ENCODE results near the gene ZNF785. TPM values are rescaled to one million over a fixed set of nuclear protein-coding genes. Genes with fewer than 3 reads are reported as not detected.
"Not testable (repeated sequence)": the region's sequence is repeated elsewhere in the genome, so short reads cannot be mapped to it uniquely, and the experiment has no call there.

The ZNF785 gene
- total RNA-seq, 2 experiments from 2014 or later = 14.0 to 15.0 TPM

DNA sequence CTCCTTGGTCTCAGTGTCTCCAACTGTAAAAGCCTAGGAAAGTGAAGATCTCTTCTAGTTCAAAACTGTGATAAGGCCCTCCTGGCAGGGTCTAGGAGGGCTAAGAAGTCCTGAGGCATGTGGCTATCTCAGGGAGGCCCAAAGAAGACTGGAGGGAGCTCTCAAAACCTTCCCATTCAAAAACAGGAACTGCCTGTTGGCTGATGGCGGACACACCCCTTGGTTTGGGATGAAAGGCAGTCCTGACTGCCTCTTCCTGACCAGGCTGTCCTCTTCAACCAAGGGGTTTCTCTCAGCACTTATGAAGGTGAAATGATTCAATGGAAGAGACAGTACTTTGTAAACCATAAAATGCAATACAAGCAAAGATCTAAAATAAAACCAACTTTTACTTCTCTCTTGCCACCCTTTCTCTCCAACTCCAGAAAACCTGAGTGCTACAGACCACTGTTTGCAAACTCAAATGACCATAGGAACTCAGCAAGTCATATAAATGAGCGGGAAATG lies 32.1 kb downstream of the ZNF785 start:
- Mint-ChIP-seq H3K4me1 (ENCODE audit: low read depth) (peaks cover 57% of the 10 kb centered on the region), H3K27ac (peak overlapping the region; percentile 96), H3K27me3 (no peaks in the 10 kb centered on the region), H3K4me3 (no peak overlapping the region), H3K36me3 (peaks cover 31% of the 10 kb centered on the region), H3K9me3 (no peaks in the 10 kb centered on the region)
- intact Hi-C loops (cut with micrococcal nuclease) = loop anchor here (5.0 kb wide), 1 partner anchor 81 kb away; the partner anchor contains the start of gene ITGAL
- CTCF ChIA-PET = no interaction called here
- no peak for DNase-seq
- POLR2A ChIA-PET = interaction anchor here (0.6 kb wide), 1 partner anchor 83 kb away, joined by 3 read pairs; no protein-coding TSS in a partner anchor

DNA sequence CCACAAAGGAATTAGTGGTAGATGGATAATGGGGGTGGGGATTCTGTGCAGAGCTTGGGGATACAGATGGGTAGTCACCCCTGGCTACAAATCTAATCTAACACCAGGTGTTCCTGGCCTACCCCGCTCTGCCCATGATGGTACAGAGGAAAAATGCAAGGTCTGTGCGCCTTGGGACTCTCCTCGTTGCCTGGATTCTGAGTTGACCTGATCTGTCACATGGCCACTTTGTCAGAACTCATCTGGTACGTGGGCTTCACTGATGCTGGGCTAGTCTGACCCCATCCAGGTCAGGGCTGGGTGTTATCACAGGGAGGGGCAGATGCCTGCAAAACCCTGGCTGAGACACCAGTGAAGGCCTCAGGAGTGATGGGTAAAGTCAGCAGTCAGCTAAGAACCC lies 32.5 kb downstream of the ZNF785 start:
- H3K27me3 Mint-ChIP-seq = no peaks in the 10 kb centered on the region
- ChIA-PET POLR2A (interaction anchor here (2.1 kb wide), 1 partner anchor 15 kb away, joined by 17 read pairs; no protein-coding TSS in a partner anchor), CTCF (interaction anchor here (0.6 to 3.1 kb wide), 2 partner anchors 18 to 135 kb away, joined by 4 to 30 read pairs; partner anchors contain the start of gene ZNF747)
- intact Hi-C loops (cut with micrococcal nuclease) = loop anchor here (5.0 kb wide), 1 partner anchor 81 kb away; the partner anchor contains the start of gene ITGAL
- peaks cover 31% of the 10 kb centered on the region for H3K36me3 Mint-ChIP-seq
- no peak overlapping the region for H3K4me3 Mint-ChIP-seq
- peaks cover 57% of the 10 kb centered on the region for H3K4me1 Mint-ChIP-seq (ENCODE audit: low read depth)
- peak overlapping the region; percentile 96 for H3K27ac Mint-ChIP-seq
- H3K9me3 Mint-ChIP-seq = no peaks in the 10 kb centered on the region
- DNase-seq = no peak

GRCh38 chr16:30551781-30552180 lies 33.7 kb downstream of the ZNF785 start:
- ChIA-PET POLR2A (interaction anchor here (0.6 to 2.1 kb wide), 8 partner anchors 16 to 96 kb away, joined by 3 to 23 read pairs (median 5); partner anchors contain the start of genes ZNF688 and ZNF747), CTCF (interaction anchor here (0.6 to 3.1 kb wide), 8 partner anchors 15 to 80 kb away, joined by 3 to 30 read pairs (median 4); partner anchors contain the start of genes ITGAL, ZNF688 and ZNF747)
- Mint-ChIP-seq H3K36me3 (peaks cover 31% of the 10 kb centered on the region), H3K4me3 (peak overlapping the region; percentile 58), H3K27ac (peak overlapping the region; percentile 96), H3K9me3 (no peaks in the 10 kb centered on the region), H3K27me3 (no peaks in the 10 kb centered on the region), H3K4me1 (ENCODE audit: low read depth) (peaks cover 57% of the 10 kb centered on the region)
- peak; percentile 79 for DNase-seq
- intact Hi-C loops (cut with micrococcal nuclease) = loop anchor here (1.0 to 5.0 kb wide), 4 partner anchors 16 to 79 kb away; partner anchors contain the start of gene ITGAL

DNA sequence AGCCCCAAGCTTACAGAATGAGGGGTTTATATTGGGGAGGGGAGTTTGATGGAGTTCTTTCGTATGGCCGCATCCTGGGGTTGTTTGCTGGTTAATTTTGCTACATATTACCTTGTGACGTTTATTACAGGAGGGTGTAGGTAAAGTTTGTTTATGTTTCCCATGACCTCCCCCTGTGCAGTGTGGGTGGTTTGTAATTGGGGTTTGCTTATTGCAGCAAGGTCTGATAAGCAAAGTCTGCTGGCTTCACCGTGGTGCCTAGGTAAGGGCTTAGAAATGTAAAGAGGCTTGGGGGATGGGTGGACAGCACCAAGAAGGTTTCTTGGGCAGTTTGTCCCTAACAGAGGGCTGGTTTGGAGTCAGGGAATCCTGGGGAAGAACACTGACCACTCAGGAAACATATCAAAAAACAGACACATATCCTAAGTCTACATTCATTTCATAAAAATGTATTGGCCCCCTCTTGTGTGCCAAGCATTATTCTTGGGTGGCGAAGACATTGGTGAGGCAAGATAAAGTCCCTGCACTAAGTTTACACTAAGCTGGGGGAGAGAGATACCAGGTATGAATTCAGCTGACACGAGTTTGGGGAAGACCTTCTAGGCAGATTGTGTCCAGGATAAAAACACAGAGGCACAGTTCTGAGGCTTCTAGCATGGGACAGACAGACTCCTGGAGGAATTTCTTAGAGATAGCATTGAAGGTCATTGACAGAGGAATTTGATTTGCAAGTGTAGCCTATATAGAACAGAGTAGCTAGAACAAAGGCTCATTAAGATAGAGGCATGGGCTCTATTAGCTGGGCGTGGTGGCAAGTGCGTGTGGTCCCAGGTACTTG lies 36.9 kb downstream of the ZNF785 start:
- Mint-ChIP-seq H3K9me3 (no peaks in the 10 kb centered on the region), H3K4me1 (ENCODE audit: low read depth) (peaks cover 39% of the 10 kb centered on the region), H3K4me3 (no peak overlapping the region), H3K27ac (no peak overlapping the region), H3K27me3 (no peaks in the 10 kb centered on the region), H3K36me3 (peaks cover 10% of the 10 kb centered on the region)
- no peak for DNase-seq
- ChIA-PET POLR2A (interaction anchor here (0.7 to 2.1 kb wide), 3 partner anchors 10 to 195 kb away, joined by 4 to 10 read pairs (median 4); partner anchors contain the start of genes ZNF747 and ZNF764), CTCF (interaction anchor here (1.3 kb wide), 2 partner anchors 13 to 21 kb away, joined by 3 to 7 read pairs; partner anchors contain the start of gene ZNF747)
- intact Hi-C loops (cut with micrococcal nuclease) = no loop called here

GRCh38 chr16:30546115-30546514 lies 39.4 kb downstream of the ZNF785 start:
- Mint-ChIP-seq H3K36me3 (no peaks in the 10 kb centered on the region), H3K9me3 (no peaks in the 10 kb centered on the region), H3K4me1 (ENCODE audit: low read depth) (peaks cover 16% of the 10 kb centered on the region), H3K27ac (no peak overlapping the region), H3K27me3 (no peaks in the 10 kb centered on the region), H3K4me3 (no peak overlapping the region)
- intact Hi-C loops (cut with micrococcal nuclease) = no loop called here
- ChIA-PET POLR2A (interaction anchor here (1.4 kb wide), 1 partner anchor 10 kb away, joined by 7 read pairs; no protein-coding TSS in a partner anchor), CTCF (no interaction called here)
- DNase-seq = no peak

DNA sequence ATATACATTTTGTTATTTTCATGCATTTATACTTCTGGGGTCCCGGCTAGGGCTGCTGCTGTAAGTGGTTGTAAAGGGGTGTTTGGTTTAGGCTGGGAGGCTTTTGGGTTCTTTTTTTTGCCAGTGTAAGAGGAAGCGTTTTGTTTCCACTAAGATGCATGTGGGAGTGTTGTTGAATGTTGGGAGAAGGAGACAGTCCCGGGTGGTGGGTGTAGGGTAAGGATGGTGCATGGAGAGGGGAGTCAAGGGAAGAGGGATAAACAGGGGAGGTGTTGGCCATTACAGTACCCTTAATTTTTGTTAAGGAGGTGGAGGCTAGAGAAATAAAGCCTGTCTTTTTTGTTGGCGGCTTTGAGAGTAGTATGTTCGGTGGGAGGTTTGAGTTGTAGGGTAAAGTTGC lies 42.4 kb downstream of the ZNF785 start:
- Mint-ChIP-seq H3K4me3 (no peak overlapping the region), H3K27ac (no peak overlapping the region), H3K36me3 (peaks cover 6% of the 10 kb centered on the region), H3K9me3 (no peaks in the 10 kb centered on the region), H3K4me1 (ENCODE audit: low read depth) (peaks cover 2% of the 10 kb centered on the region), H3K27me3 (no peaks in the 10 kb centered on the region)
- intact Hi-C loops (cut with micrococcal nuclease) = no loop called here
- POLR2A ChIA-PET = no interaction called here
- CTCF ChIA-PET = interaction anchor here (2.4 kb wide), 1 partner anchor 55 kb away, joined by 5 read pairs; no protein-coding TSS in a partner anchor
- no peak for DNase-seq

- intact Hi-C loops (cut with micrococcal nuclease) = no loop called here
- POLR2A ChIA-PET = interaction anchor here (0.6 kb wide), 1 partner anchor 16 kb away, joined by 3 read pairs; no protein-coding TSS in a partner anchor
- Mint-ChIP-seq H3K27ac (no peak overlapping the region), H3K9me3 (no peaks in the 10 kb centered on the region), H3K27me3 (no peaks in the 10 kb centered on the region), H3K4me1 (ENCODE audit: low read depth) (peaks cover 13% of the 10 kb centered on the region), H3K4me3 (no peak overlapping the region), H3K36me3 (peaks cover 17% of the 10 kb centered on the region)
- DNase-seq = no peak
- CTCF ChIA-PET = interaction anchor here (0.7 to 2.4 kb wide), 2 partner anchors 57 to 117 kb away, joined by 4 to 5 read pairs; no protein-coding TSS in a partner anchor
Measured at GRCh38 chr16:30541502-30542329, 43.8 kb downstream of the ZNF785 start.

- CTCF ChIA-PET = interaction anchor here (0.7 kb wide), 1 partner anchor 118 kb away, joined by 4 read pairs; no protein-coding TSS in a partner anchor
- intact Hi-C loops (cut with micrococcal nuclease); H3K27me3 Mint-ChIP-seq; H3K4me3 Mint-ChIP-seq; DNase-seq; H3K27ac Mint-ChIP-seq; H3K9me3 Mint-ChIP-seq: not testable (repeated sequence)
- peaks cover 19% of the 10 kb centered on the region for H3K4me1 Mint-ChIP-seq (ENCODE audit: low read depth)
- peaks cover 21% of the 10 kb centered on the region for H3K36me3 Mint-ChIP-seq
- POLR2A ChIA-PET = interaction anchor here (0.6 to 0.7 kb wide), 2 partner anchors 16 to 18 kb away, joined by 3 read pairs; no protein-coding TSS in a partner anchor
Measured at GRCh38 chr16:30540916-30541464, 44.5 kb downstream of the ZNF785 start.

GRCh38 chr16:30539986-30540526 lies 45.4 kb downstream of the ZNF785 start:
- H3K27ac Mint-ChIP-seq, CTCF ChIA-PET, DNase-seq, H3K27me3 Mint-ChIP-seq, H3K9me3 Mint-ChIP-seq, H3K4me3 Mint-ChIP-seq: not testable (repeated sequence)
- intact Hi-C loops (cut with micrococcal nuclease) = loop anchor here (5.0 kb wide), 2 partner anchors 72 to 108 kb away; partner anchors contain the start of genes DCTPP1 and ZNF689
- Mint-ChIP-seq H3K36me3 (peaks cover 24% of the 10 kb centered on the region), H3K4me1 (ENCODE audit: low read depth) (peaks cover 20% of the 10 kb centered on the region)
- POLR2A ChIA-PET = interaction anchor here (0.7 kb wide), 2 partner anchors 19 to 60 kb away, joined by 3 read pairs; no protein-coding TSS in a partner anchor

DNA sequence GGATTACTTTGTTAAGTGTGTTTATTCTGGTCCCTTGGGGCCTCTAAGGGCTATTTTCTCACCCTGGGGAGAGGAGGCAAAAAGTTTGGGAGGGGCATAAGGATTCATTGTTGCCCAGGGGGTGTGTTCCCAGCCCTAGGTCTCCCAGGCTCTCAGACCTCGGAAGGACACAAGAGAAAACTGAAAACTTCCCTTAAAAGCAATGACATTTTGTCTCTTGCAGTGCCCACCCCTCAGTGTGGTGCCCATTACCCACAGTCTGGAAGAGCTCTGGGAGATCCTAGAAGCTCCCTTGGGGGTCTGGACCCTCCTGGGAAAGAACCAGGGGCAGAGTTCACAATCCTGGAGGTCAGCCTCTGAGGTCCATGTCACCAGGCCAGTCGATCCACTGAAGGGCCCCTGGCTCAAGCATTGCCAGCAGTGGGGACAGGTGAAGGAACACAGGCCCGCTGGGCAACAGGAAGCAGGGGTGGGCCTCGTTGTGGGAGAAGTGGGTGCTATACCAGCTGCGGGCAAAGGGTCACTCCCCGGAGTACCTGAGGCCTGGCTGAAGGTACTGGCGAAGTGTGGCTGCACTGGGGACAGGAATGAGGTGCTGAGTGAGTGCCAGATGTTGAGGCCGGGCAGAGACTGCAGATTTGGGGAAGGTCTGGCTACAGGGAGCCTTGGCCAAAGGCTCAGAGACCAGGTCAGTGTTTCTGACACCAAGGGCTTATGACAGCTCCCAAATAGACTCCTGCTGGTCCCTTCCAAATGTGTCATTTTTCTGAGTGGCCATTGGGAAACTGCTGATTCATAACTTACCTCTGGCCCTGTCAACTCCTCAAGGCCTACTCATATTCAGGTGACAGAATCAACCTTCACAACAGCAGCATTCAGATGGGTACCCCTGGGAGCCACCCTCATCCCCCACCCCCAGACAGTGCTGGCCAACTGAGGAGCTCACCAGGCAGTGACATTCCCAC lies 46.2 kb downstream of the ZNF785 start:
- H3K36me3 Mint-ChIP-seq = peaks cover 28% of the 10 kb centered on the region
- H3K27ac Mint-ChIP-seq = no peak overlapping the region
- no peak for DNase-seq
- H3K4me3 Mint-ChIP-seq = no peak overlapping the region
- ChIA-PET POLR2A (interaction anchor here (0.7 kb wide), 1 partner anchor 61 kb away, joined by 3 read pairs; no protein-coding TSS in a partner anchor), CTCF (no interaction called here)
- no peaks in the 10 kb centered on the region for H3K27me3 Mint-ChIP-seq
- peaks cover 20% of the 10 kb centered on the region for H3K4me1 Mint-ChIP-seq (ENCODE audit: low read depth)
- H3K9me3 Mint-ChIP-seq = no peaks in the 10 kb centered on the region
- intact Hi-C loops (cut with micrococcal nuclease) = loop anchor here (5.0 kb wide), 2 partner anchors 73 to 107 kb away; partner anchors contain the start of genes DCTPP1 and ZNF689

All from activated CD4-positive, alpha-beta memory T cell treated with anti-CD3 and anti-CD28 coated beads for 36 hours (primary cell).